Left lung (tissue), 10 donors: ENCODE results near the gene TBL3. TPM values are rescaled to one million over a fixed set of nuclear protein-coding genes. Genes with fewer than 3 reads are reported as not detected.

ENCODE experiments used
- ATAC-seq: fragments of 200-7000 bp; cut with Tn5 transposase; one replicate; pipeline ENCODE4 v1.9.1; 2020; ENCODE audit warnings: moderate library complexity
- DNase-seq, 4 donors: peaks; one replicate each; pipeline ENCODE4 v3.0.0-alpha.2; 2013 to 2020
- H3K27ac ChIP-seq, 2 donors: fragments of 200-600 bp; sonication (generic) in 1 of 2; one replicate each; pipeline versions ENCODE4 v1.5.0 to v1.8.0; 2020 to 2021
- H3K27me3 ChIP-seq, 2 donors: fragments of 200-600 bp; sonication (generic) in 1 of 2; one replicate each; pipeline versions ENCODE4 v1.5.0 to v1.8.0; 2020 to 2021
- H3K36me3 ChIP-seq, 2 donors: fragments of 200-600 bp; sonication (generic) in 1 of 2; one replicate each; pipeline versions ENCODE4 v1.5.0 to v1.8.0; 2020 to 2021
- H3K4me1 ChIP-seq, 2 donors: fragments of 200-600 bp; one replicate each; pipeline ENCODE4 v1.8.0; 2021
- H3K4me3 ChIP-seq, 2 donors: fragments of 200-600 bp; sonication (generic) in 1 of 2; one replicate each; pipeline versions ENCODE4 v1.5.0 to v1.8.0; 2020 to 2021; ENCODE audit warnings: mild to moderate bottlenecking in 1 of 2
- H3K9me3 ChIP-seq, 2 donors: fragments of 200-600 bp; sonication (generic) in 1 of 2; one replicate each; pipeline versions ENCODE4 v1.5.0 to v1.8.0; 2020 to 2021
- intact Hi-C, 2 donors: fragments of 100-400 bp; cut with DNase I; formaldehyde crosslinking; loops; one replicate each; pipeline versions ENCODE4 v1.11.2 to v1.14.2; 2022
- polyA plus RNA-seq, 6 donors: library from polyadenylated mRNA; unstranded; fragments of 120-200 nt; gene quantifications; one replicate each; pipeline ENCODE4 v1.2.1, GENCODE V29; 2013; ENCODE audit not compliant: insufficient read length in 6 of 6
- total RNA-seq, 2 donors: library from RNA; stranded (reverse); fragmentation: NEBNext Ultra II Directional; extraction: Animal tissue kit (Norgen Biotek cat#: 25700); gene quantifications; one replicate each; pipeline ENCODE4 v1.2.1, GENCODE V29; 2021
- TF ChIP-seq, protein P1 (sequence below), 2 donors: fragments of 200-600 bp; sonication (generic) in 1 of 2; IDR thresholded peaks; one replicate each; pipeline versions ENCODE4 v1.5.0 to v1.8.0; 2021; ENCODE audit warnings: antibody characterized with exemption in 2 of 2
- donor health status: DM: no; HTN: yes; CAD: no.
- donor health status: DM: no; HTN: no; CAD: no.

TBL3 gene
- total and polyA plus RNA-seq, 8 donors: 25.8 to 38.8 (median 31.0) TPM

DNA sequence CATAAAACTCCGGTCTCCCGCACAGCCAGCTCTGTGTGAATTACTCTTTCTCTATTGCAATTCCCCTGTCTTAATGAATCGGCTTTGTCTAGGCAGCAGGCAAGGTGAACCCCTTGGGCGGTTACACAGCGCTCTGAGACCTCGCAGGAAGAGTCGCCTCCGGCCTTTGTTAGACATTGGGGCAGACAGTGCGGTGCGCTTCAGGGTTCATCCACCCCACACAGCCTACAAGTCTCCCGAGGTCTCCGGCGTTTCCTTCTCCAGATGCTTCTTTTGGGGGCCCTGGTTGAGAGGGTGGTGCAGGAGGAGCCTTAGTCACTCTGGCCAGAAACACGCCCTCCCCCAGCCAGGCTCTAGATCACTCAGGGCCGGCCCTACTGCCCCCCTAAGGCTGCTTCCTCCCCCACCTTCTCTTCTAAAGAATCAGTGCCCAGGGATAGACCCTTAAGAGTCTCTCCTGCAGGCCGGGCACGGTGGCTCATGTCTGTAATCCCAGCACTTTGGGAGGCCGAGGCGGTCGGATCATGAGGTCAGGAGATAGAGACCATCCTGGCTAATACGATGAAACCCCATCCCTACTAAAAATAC lies 27.1 kb upstream of the TBL3 start:
- H3K27ac ChIP-seq: no peak overlapping the region
- no peak for DNase-seq
- peaks cover 6 to 36% of the 10 kb centered on the region in 2 donors for H3K4me1 ChIP-seq
- intact Hi-C loops: no loop called here
- H3K27me3 ChIP-seq: no peaks in the 10 kb centered on the region
- H3K4me3 ChIP-seq: no peak overlapping the region
- peaks cover 0 to 16% of the 10 kb centered on the region in 2 donors for H3K36me3 ChIP-seq
- TF ChIP-seq, protein P1, sequence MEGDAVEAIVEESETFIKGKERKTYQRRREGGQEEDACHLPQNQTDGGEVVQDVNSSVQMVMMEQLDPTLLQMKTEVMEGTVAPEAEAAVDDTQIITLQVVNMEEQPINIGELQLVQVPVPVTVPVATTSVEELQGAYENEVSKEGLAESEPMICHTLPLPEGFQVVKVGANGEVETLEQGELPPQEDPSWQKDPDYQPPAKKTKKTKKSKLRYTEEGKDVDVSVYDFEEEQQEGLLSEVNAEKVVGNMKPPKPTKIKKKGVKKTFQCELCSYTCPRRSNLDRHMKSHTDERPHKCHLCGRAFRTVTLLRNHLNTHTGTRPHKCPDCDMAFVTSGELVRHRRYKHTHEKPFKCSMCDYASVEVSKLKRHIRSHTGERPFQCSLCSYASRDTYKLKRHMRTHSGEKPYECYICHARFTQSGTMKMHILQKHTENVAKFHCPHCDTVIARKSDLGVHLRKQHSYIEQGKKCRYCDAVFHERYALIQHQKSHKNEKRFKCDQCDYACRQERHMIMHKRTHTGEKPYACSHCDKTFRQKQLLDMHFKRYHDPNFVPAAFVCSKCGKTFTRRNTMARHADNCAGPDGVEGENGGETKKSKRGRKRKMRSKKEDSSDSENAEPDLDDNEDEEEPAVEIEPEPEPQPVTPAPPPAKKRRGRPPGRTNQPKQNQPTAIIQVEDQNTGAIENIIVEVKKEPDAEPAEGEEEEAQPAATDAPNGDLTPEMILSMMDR (IDR thresholded peaks at IDR 0.05): no peak
- no peak for ATAC-seq
- H3K9me3 ChIP-seq: no peaks in the 10 kb centered on the region

DNA sequence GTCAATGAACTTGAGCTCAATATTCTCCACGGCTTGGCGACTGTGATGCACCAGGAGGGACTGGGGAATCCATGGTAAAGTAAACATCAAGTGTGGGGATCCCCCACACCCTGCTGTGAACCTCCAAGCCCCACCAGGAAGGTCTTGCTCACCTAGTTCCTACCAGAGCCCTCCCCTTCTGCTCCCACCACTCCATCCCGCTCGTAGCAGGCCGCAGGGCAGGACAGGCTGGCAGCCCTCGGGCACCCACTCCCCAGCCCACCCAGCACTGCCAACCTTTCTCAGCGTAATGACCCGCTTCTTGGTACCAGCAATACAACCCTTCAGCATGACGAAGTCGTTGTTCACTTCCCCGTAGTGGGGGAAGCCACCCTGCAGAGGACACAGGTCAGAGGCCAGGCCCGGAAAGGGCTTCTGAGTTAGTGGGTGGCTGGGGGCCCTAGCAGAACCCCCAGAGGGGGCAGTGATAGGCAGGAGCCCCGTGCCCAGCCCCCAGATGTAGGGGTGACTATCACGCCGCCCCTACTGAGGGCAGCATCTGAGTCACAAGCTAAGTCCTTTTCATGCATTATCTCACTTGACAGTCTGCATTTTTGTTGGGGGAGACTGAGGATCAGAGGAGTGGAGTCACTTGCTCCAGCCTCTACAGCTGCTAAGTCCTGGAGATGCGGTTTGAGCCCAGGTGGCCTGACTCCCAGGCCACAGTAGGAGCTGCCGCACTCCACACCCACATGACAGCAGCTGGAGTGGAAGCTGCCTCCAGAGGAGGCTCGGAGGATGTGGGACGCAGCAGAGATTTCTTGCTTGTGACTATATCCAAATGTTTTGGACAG lies 26.1 kb upstream of the TBL3 start:
- Histone ChIP-seq H3K9me3 (no peaks in the 10 kb centered on the region), H3K27ac (no peak overlapping the region), H3K36me3 (peaks cover 0 to 6% of the 10 kb centered on the region in 2 donors), H3K4me1 (peaks cover 6 to 26% of the 10 kb centered on the region in 2 donors), H3K27me3 (no peaks in the 10 kb centered on the region), H3K4me3 (no peak overlapping the region)
- intact Hi-C loops: no loop called here
- DNase-seq (no peak), ATAC-seq (no peak)
- TF ChIP-seq, protein P1 (IDR thresholded peaks at IDR 0.05): no peak

DNA sequence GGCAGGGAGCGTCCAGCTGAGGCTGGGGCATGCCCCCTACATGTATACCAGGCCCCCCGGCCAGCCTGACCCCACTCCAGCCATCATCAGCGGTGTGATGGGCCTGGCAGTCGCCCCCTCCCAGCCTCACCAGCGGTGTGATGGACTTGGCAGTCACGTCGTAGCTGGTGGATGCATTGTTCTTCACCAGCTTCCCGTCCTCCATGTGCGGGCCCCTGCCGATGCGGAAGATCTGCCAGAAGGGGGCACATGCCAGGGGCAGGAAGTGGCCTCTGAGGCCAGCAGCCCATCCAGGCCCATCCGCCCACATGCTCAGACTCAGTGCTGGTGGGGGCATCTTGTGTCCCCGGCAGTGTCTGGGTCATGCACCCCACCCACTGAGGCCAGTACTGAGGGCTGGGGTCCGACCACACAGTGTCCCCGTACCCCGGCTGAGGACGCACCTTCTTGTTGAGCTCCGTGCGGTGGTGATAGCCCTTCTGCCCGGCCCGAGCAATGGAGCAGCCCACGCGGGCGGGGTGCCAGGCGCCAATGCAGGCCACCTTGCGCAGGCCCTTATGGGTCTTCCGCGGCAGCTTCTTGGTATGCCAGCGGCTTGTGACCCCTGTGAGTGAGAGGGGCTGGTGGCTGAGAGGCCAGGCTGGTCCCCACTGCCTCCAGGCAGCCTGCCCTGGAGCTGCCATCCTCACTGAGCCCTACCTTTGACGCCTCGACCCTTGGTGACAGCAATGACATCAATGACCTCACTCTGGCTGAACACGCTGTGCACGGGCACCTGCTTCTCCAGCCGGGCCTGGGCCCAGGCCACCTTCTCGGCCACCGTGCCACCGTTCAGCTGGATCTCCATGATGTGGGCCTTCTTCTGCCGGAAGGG lies 25.1 kb upstream of the TBL3 start:
- H3K9me3 ChIP-seq: no peaks in the 10 kb centered on the region
- intact Hi-C loops: no loop called here
- H3K4me3 ChIP-seq: no peak overlapping the region
- no peak overlapping the region for H3K27ac ChIP-seq
- H3K27me3 ChIP-seq: no peaks in the 10 kb centered on the region
- TF ChIP-seq, protein P1 (IDR thresholded peaks at IDR 0.05): no peak
- no peaks in the 10 kb centered on the region for H3K36me3 ChIP-seq
- DNase-seq: no peak
- peaks cover 6 to 16% of the 10 kb centered on the region in 2 donors for H3K4me1 ChIP-seq
- no peak for ATAC-seq

DNA sequence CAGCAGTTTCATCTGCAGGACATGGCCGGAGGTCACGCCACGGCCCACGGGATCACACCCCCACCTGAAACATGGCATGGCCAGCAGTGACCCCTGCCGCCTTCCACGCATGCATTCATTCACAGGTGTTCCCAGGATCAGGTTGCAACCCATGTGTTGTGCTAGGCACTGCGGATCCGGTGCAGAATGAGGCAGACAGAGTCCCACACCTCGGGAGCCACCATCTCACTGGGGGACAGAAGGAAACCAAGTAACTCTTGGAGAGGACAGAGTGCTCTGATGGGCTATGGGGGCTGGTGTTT lies 24.5 kb upstream of the TBL3 start:
- TF ChIP-seq, protein P1 (IDR thresholded peaks at IDR 0.05): no peak
- Histone ChIP-seq H3K4me3 (no peak overlapping the region), H3K9me3 (no peaks in the 10 kb centered on the region), H3K4me1 (peaks cover 2 to 10% of the 10 kb centered on the region in 2 donors), H3K36me3 (no peaks in the 10 kb centered on the region), H3K27ac (no peak overlapping the region), H3K27me3 (no peaks in the 10 kb centered on the region)
- DNase-seq: no peak
- intact Hi-C loops: no loop called here
- no peak for ATAC-seq

DNA sequence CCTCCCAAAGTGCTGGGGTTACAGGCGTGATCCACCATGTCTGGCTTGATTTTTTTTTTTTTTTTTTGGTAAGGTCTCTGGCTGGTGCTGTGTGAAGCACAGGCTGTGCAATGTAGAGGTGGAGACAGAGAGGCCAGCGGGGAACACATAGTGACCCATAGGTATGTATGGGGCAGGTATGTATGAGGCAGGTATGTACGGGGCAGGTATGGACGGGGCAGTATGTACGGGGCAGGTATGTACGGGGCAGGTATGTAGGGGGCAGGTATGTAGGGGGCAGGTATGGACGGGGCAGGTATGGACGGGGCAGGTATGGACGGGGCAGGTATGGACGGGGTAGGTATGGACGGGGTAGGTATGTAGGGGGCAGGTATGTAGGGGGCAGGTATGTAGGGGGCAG lies 22.3 kb upstream of the TBL3 start:
- no peak for ATAC-seq
- TF ChIP-seq, protein P1 (IDR thresholded peaks at IDR 0.05): no peak
- no peak for DNase-seq
- H3K4me1 ChIP-seq: no peaks in the 10 kb centered on the region
- H3K27ac ChIP-seq: no peak overlapping the region
- no peaks in the 10 kb centered on the region for H3K9me3 ChIP-seq
- H3K27me3 ChIP-seq: no peaks in the 10 kb centered on the region
- no peak overlapping the region for H3K4me3 ChIP-seq
- intact Hi-C loops: no loop called here
- no peaks in the 10 kb centered on the region for H3K36me3 ChIP-seq
